ENCODE data around the gene STAG2. TPM values are rescaled to one million over a fixed set of nuclear protein-coding genes. Genes with fewer than 3 reads are reported as not detected.

STAG2 gene
- total and polyA plus RNA-seq, 8 donors = 11.1 to 175 (median 26.1) TPM

GRCh38 chrX:124151195-124151594 lies 189.7 kb downstream of the STAG2 start:
- DNase-seq = no peak
- H3K4me1 ChIP-seq = no peaks in the 10 kb centered on the region
- TF ChIP-seq POLR2AphosphoS5 (IDR thresholded peaks at IDR 0.05) (no peak), POLR2A (IDR thresholded peaks at IDR 0.05) (no peak), EP300 (IDR thresholded peaks at IDR 0.05) (no peak), CTCF (IDR thresholded peaks at IDR 0.05) (no peak)
- intact Hi-C loops (cut with DNase I; ENCODE audit: low total_unique reads) = no loop called here
- no peak overlapping the region for H3K27ac ChIP-seq
- H3K4me3 ChIP-seq = no peak overlapping the region
- no peaks in the 10 kb centered on the region for H3K27me3 ChIP-seq
- H3K9me3 ChIP-seq = peaks cover 0 to 18% (median 13%) of the 10 kb centered on the region in 4 donors
- no peaks in the 10 kb centered on the region for H3K36me3 ChIP-seq

Other genes starting within 250 kb of the STAG2 start
- 100 to 1,000 TPM in 4 of 5 donors, 10 to 100 TPM in 1; 57.9 to 217 (median 173) TPM for gene THOC2, start 228.7 kb upstream of the STAG2 start, total RNA-seq
- gene THOC2, start 228.7 kb upstream of the STAG2 start, polyA plus RNA-seq = 100 to 1,000 TPM in 1 of 3 donors, 10 to 100 TPM in 2; 17.7 to 155 (median 38.1) TPM
- 10 to 100 TPM; 10.1 to 47.2 (median 15.6) TPM for gene XIAP, start 101.7 kb upstream of the STAG2 start, total RNA-seq
- 1 to 10 TPM; 5.0 to 7.3 (median 6.6) TPM for gene XIAP, start 101.7 kb upstream of the STAG2 start, polyA plus RNA-seq

Data from stomach (tissue), 9 donors.